NCI-H1436 treated with DMSO at 0.1 percent for 48 hours (cell line): ENCODE measurements around the gene RRP1B.
"Not testable (repeated sequence)": the region's sequence is repeated elsewhere in the genome, so short reads cannot be mapped to it uniquely, and the experiment has no call there.

ENCODE experiments used
- DNase-seq: peaks from one replicate; lab custom pipeline; 2025; lab: John Stamatoyannopoulos, UW

RRP1B gene

GRCh38 chr21:43701936-43702784, 42.8 kb downstream of the RRP1B start:
- DNase-seq = no peak

DNA sequence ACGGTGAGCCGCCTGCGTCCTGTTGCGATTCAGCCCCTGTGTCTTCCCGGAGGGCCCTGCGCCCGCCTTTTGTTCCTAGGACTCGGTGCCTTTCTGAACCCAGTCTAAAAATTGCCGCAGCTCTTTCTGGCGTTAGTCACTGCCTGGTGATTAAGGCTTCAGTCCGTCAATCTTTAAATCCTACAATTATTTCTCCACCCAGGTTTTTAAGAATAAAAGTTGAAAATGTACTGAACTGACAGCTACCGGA, 43.4 kb downstream of the RRP1B start:
- DNase-seq = no peak

GRCh38 chr21:43703035-43703880, 43.9 kb downstream of the RRP1B start:
- DNase-seq = no peak

DNA sequence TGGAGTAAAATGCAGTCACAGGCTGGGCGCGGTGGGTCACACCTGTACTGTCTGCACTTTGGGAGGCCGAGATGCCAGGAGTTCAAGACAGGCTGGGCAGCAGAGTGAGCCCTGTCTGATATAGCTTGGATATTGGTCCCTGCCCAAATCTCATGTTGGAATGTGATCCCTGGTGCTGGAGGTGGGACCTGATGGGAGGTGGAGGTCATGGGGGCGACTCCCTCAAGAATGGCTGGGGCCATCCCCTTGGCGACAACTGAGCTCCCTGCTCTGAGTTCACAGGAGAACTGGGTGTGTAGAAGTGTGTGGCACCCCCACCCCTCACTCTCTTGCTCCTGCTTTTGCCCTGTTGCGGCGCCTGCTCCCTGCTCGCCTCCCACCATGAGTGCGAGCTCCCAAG, 48.1 kb downstream of the RRP1B start:
- no peak for DNase-seq

DNA sequence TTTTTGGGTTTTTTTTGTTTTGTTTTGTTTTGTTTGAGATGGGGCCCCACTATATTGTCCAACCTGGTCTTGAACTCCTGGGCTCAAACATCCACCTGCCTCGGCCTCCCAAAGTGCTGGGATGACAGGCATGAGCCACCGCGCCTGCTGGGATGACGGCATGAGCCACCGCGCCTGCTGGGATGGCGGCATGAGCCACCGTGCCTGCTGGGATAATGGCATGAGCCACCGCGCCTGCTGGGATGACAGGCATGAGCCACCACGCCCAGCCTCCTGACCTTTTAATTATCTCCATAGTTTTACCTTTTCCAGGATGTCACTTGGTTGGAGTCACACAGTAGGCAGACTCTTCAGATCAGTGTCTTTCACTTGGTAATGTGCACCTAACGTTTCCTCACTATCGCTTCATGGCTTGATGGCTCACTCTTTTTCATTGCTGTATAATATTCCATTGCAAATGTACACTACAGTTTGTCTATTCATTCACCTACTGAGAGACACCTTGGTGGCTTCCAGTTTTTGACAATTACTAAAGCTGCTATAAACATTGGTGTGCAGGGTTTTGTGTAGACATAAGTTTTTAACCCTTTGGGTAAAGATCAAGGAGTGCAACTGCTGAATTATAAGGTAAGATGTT, 49.5 kb downstream of the RRP1B start:
- no peak for DNase-seq

- DNase-seq = no peak
Observed at GRCh38 chr21:43712268-43712942, 53.0 kb downstream of the RRP1B start.

GRCh38 chr21:43713123-43713522, 53.8 kb downstream of the RRP1B start:
- not testable (repeated sequence) for DNase-seq

- DNase-seq = no peak
Observed at GRCh38 chr21:43716376-43717165, 57.2 kb downstream of the RRP1B start.

- no peak for DNase-seq
Observed at GRCh38 chr21:43717166-43717853, 58.0 kb downstream of the RRP1B start.

DNA sequence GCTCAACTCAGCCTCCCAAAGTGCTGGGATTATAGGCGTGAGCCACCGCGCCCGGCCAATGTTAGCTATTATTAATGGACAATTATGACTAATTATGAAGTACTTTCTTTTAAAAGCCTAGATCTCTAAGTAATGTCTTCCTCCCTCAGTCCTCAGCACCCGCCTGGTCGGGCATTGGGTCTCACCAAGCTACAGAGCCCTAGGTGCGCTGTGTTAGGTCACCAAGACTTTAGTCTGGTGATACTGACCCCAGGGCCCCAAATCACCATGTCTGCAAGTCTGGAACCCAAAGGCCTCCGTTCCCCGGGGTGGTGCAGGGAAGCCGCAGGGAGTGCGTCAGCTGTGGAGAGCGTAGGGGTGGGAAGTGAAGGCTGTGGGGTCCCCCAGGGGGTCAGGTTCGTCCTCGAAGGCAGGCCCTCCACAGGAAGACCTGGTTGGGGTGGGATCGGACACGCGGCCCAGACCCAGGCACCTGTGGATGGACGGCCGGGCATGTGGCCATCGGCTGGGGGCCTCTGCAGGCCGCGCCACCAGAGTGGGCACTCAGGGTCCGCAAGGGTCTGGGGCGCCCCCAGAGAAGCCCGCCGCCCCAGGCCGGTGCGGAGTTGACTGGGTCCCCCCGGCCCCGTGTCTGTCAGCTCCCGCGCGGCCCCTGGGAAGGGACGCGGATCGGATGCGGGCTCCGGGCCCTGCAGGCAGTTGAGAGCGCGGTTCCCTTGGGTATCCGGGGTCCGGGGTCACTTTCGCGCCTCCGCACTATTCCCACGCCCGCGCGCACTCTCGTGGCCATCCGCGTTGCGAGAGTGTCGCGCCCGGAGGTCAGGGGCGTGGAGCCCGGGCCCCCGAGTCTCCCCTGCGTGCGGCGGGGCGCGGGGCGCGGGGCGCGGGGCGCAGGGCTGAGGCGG, 58.9 kb downstream of the RRP1B start:
- DNase-seq = no peak

DNA sequence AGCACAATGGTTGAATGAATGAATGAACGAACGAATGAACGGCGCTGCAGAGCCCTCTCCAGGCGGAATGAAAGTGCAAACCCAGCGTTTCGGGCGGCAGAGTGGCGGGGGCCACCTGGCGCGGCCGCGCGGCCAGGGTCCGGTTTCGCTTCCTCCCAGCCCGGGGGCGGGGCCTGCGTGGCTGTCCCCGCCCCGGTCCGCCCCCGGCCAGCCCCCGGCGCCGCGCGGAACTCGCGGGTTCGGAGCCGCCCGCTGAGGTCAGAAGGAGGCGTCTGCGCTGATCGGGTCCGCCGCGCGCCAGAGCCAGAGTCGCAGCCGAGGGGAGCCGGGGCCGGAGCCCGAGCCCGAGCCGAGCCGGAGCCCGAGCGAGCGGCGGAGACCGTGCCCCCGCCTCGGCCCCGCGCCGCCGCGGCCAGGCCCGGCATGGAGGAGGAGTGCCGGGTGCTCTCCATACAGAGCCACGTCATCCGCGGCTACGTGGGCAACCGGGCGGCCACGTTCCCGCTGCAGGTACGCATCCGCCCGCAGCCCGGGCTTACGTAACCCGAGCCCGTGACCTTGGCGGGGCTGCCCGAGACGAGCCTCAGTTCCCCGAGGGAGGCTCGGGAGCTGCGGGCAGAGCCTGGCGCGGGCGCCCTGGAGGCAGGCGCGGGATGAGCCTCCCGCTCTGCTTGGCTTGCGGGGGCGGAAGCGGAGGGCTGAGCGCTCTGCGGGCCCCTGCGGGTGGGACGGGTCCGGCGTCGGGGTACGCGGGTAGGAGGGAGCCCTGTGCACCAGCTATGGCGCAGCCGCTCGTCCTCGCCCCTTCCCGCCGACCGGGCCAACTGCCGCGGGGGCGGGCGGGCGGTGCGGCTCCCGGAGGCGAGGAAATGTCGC, 59.8 kb downstream of the RRP1B start, which contains the start of gene PDXK:
PDXK (plus strand) TSS at position 258 of the 876 bp plus-strand sequence; CDS start at position 424, 166 bp downstream.
- no peak for DNase-seq

- no peak for DNase-seq
Observed at GRCh38 chr21:43719748-43720538, 60.6 kb downstream of the RRP1B start.

- no peak for DNase-seq
Observed at GRCh38 chr21:43720539-43721166, 61.3 kb downstream of the RRP1B start.

DNA sequence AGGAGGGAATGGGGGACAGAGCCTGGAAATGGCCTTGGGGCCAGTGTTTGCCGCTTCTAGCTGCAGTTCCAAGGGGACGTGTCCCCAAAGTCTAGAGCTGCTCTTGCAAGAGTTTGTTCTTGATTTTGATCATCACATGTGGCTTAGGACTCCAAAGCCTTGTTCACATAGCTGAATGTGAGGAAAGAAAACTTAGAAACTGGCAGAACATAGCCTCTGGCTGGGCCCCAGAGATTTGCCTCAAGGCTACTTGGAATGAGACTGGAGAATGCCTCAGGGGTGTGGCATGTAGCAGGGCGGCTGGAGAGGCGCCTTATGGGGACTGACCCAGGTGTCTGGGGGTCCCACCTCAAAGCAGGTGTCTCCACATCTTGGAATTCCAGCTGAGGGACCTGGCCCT, 61.8 kb downstream of the RRP1B start:
- DNase-seq = no peak

DNA sequence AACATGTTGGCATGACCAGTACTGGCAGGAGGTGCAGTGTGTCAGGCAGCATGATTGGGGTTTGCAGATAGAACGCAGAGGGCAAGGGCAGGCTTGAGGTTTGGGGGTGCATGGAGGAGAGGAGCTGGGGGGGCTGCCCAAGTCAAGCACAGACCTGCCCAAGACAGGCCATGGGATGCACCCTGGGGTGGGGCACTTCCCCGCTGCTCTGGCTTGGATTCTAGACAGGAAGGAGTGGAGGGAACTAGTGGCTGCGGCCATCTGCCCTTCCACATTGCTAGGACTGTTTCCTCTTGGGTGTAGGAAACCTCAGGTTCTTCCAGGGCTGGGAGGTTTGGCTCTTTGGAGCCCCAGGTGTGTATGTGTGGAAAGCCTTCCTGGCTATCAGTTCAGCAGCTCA, 62.6 kb downstream of the RRP1B start:
- DNase-seq = no peak

DNA sequence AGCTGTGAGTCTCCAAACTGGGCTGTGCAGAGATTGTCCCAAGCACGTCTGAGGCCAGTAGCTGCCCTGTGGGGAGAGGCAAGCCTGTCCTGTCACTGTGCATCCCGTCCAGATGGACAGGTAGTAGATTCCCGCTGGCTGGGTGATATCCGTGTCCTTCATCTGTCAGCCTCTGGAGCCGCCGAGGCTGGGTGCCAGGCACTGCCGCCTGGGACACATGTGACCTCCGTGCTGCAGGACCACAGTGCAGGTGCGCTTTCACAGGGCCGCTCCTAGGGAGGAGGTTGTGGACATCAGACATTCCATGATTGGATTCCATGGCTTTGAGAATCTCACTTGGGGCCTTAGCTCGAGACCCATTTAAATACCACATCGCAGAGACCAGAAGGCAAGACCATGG, 64.3 kb downstream of the RRP1B start:
- no peak for DNase-seq
